22Rv1 (cell line): ENCODE data around the gene MDFIC.

ENCODE experiments used
- H3K27ac ChIP-seq: fragments of 450-650 bp; 2 replicates; pipeline ENCODE4 v1.5.1; 2017
- CTCF ChIP-seq: fragments of 450-650 bp; IDR thresholded peaks from 2 replicates; pipeline ENCODE4 v1.5.1; 2017; ENCODE audit warnings: mild to moderate bottlenecking
- ZFX ChIP-seq: fragments of 450-650 bp; IDR thresholded peaks from 2 replicates; pipeline ENCODE4 v1.6.1; 2017; ENCODE audit warnings: antibody characterized with exemption, borderline replicate concordance

The MDFIC gene

GRCh38 chr7:114916261-114916892, 5.5 kb upstream of the MDFIC start:
- no peak overlapping the region for H3K27ac ChIP-seq
- TF ChIP-seq ZFX (no peak), CTCF (no peak)

GRCh38 chr7:114917211-114917839, 4.6 kb upstream of the MDFIC start:
- H3K27ac ChIP-seq, result no peak overlapping the region
- TF ChIP-seq ZFX (no peak), CTCF (no peak)

- H3K27ac ChIP-seq, result no peak overlapping the region
- no peak for TF ChIP-seq ZFX
- TF ChIP-seq CTCF, result no peak
Measured at GRCh38 chr7:114919587-114919986, 2.3 kb upstream of the MDFIC start.

DNA sequence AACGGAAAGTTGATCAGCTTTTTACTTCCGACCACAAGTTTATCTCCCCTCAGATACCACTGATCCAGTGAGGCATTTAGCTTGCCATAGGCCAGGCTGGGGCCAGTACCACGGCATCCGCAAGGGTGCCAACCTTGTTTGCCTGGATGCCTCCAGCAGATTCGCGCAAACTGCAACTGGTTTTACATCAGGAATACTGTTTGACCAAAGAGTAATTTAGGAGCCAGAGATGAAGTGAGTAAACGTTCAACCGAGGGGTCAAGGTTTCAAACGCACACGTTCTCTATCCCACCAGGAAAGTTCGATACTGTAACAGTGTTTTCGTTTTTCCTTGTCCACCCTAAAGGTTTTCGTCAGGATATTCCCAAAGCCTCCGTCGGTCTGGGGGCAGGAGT, 266 bp upstream of the MDFIC start:
- H3K27ac ChIP-seq, result no peak overlapping the region
- TF ChIP-seq CTCF, result no peak
- no peak for TF ChIP-seq ZFX

- H3K27ac ChIP-seq, result peak overlapping the region; percentile 78
Measured at GRCh38 chr7:114922652-114923402, 933 bp downstream of the MDFIC start.

DNA sequence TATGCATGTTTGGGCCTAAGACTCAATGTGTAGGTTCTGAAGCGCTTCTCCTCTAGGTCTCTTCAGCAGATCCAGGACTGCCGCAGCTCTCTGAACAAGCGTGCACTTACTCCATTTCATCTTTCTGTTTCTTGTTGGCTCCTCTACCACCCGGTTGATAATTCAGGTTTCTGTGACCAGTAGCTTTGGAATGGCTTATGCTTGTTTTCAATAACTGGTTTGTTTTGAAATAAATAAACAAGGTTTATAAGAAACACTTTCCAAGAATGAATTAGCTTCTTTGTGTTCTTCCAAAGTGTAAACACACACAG, 1.5 kb downstream of the MDFIC start:
- peak overlapping the region; percentile 78 for H3K27ac ChIP-seq
- TF ChIP-seq CTCF (no peak), ZFX (no peak)

More at GRCh38 chr7:114922652-114923402, 933 bp downstream of the MDFIC start:
- TF ChIP-seq CTCF, result no peak; the same call in 1 of the 2 replicates
- TF ChIP-seq ZFX, result no peak

DNA sequence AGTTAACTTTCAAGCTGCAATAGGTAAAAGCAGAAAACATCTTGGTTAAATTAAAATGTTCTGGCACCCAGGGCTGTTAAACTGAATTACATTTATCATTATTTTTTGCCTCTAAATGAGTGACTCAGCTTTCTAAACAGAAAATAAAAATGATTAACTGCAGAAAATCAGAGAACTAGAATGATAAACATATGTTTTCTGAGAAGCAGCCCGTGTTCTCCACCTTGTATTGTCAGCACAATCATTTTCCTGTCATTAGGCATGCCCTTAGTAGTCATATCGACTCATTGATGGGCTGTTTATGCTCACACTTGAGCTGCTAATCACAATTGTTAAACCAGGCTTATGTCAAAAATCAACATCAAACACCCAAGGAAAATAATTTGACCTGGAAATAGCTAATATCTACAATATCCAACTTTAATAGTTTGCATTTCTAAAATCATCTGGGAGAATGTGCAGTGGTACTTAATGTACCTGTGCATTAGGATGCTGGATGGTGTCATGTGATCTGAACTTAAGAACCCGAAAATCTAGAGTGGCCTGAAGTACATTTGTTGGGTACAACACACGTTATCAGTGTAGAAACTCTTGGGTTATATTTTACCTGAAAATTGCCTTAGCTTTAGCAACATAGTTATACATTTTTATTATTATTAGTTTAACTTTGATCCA, 2.3 kb downstream of the MDFIC start:
- H3K27ac ChIP-seq, result peak overlapping the region; percentile 78
- TF ChIP-seq ZFX, result no peak
- no peak for TF ChIP-seq CTCF
